Stomach (tissue), 4 donors: ENCODE measurements around the gene PRM2.

Experiments used
- CTCF ChIP-seq, 7 experiments: fragments of 450-650 bp in 4 of 7; fragments of 200-600 bp in 3 of 7; sonication (generic) in 3 of 7; IDR thresholded peaks; one replicate each; pipeline ENCODE4 v1.5.1; 2016 to 2019; ENCODE audit warnings: antibody characterized with exemption in 7 of 7, control low read depth in 2 of 7, mild to moderate bottlenecking in 1 of 7
- POLR2A ChIP-seq, 4 donors: fragments of 450-650 bp; IDR thresholded peaks; one replicate each; pipeline ENCODE4 v1.6.1; 2016; ENCODE audit warnings: antibody characterized with exemption in 4 of 4, control low read depth in 2 of 4, mild to moderate bottlenecking in 1 of 4, moderate library complexity in 1 of 4
- POLR2AphosphoS5 ChIP-seq, 3 donors: sonication (generic); formaldehyde crosslinking; IDR thresholded peaks; one replicate each; pipeline ENCODE4 v1.6.1; 2016; ENCODE audit warnings: antibody characterized with exemption in 3 of 3

- TF ChIP-seq POLR2A (IDR thresholded peaks at IDR 0.05): no peak
- no peak for TF ChIP-seq CTCF (IDR thresholded peaks at IDR 0.05)
- TF ChIP-seq POLR2AphosphoS5 (IDR thresholded peaks at IDR 0.05): no peak
Observed at GRCh38 chr16:11318817-11319216, 42.5 kb upstream of the PRM2 start.
